HCT116 (cell line): ENCODE results near the gene LZIC.

Experiments
- ATF3 ChIP-seq: IDR thresholded peaks from 2 replicates; pipeline ENCODE4 v1.6.1; 2012
- CEBPB ChIP-seq: IDR thresholded peaks from 2 replicates; pipeline ENCODE4 v1.6.1; 2012; ENCODE audit warnings: low read depth
- CTCF ChIP-seq, 3 experiments: fragments of 200-600 bp in 1 of 3; sonication (generic) in 1 of 3; IDR thresholded peaks in 2 of 3; conservative IDR thresholded peaks in 1 of 3; 2 replicates each; pipeline ENCODE4 v1.5.1; 2012 to 2017; ENCODE audit warnings: low read depth in 2 of 3, low read length in 2 of 3, antibody characterized with exemption in 1 of 3, borderline replicate concordance in 1 of 3, control low read depth in 1 of 3, mild to moderate bottlenecking in 1 of 3, mixed read lengths in 1 of 3, mixed run types in 1 of 3, moderate library complexity in 1 of 3; ENCODE audit not compliant: insufficient read depth in 1 of 3
- MAX ChIP-seq: IDR thresholded peaks from 2 replicates; pipeline ENCODE4 v1.6.1; 2012
- POLR2A ChIP-seq: IDR thresholded peaks from 2 replicates; pipeline ENCODE4 v1.7.0; 2011; ENCODE audit warnings: borderline replicate concordance; ENCODE audit not compliant: insufficient read depth, insufficient read length; ENCODE audit errors: extremely low read depth
- POLR2AphosphoS5 ChIP-seq: IDR thresholded peaks from 2 replicates; pipeline ENCODE4 v1.6.1; 2011; ENCODE audit warnings: mild to moderate bottlenecking, low read depth, low read length, moderate library complexity
- REST ChIP-seq: IDR thresholded peaks from 2 replicates; pipeline ENCODE4 v1.6.1; 2012; ENCODE audit warnings: low read depth
- SP1 ChIP-seq: IDR thresholded peaks from 2 replicates; pipeline ENCODE4 v1.6.1; 2012; ENCODE audit warnings: low read depth
- ZBTB33 ChIP-seq: IDR thresholded peaks from 2 replicates; pipeline ENCODE4 v1.6.1; 2011; ENCODE audit warnings: mild to moderate bottlenecking, low read length, moderate library complexity; ENCODE audit not compliant: insufficient replicate concordance; ENCODE audit errors: extremely low read depth

GRCh38 chr1:9884805-9885204 lies 58.4 kb downstream of the LZIC start:
- TF ChIP-seq CTCF (IDR thresholded peaks at IDR 0.05 in 2 of 3, conservative IDR thresholded peaks at IDR 0.05 in 1 of 3; ENCODE audit: borderline replicate concordance in 1 of 3, insufficient read depth in 1 of 3, low read depth in 2 of 3, low read length in 2 of 3) (no peak), MAX (no peak), CEBPB (no peak), POLR2A (no peak), ZBTB33 (no peak), ATF3 (no peak), REST (no peak), POLR2AphosphoS5 (no peak), SP1 (no peak)
